Measurements from ENCODE around the gene XRCC5.

DNA sequence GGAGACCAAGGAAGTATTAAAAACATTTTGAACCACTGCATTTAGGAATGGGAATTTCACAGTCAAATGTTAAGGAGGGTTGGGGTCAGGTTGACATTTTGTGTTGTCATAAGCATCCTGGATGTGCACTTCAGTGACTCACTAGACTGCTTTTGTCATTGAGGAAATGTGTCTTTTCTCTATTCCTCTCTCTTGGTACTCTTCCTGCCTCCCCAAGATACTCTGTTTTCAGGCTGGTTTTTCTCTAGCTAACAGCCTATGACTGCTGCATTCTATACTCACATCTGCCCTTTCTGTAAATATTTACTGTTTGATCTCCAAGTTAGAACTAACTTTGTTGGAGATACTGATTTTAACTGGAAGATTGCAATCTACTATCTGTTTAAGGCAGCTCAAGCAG, 23.4 kb downstream of the XRCC5 start:
- TF ChIP-seq EZH2 (IDR thresholded peaks at IDR 0.05): no peak
- no peak for TF ChIP-seq POLR2AphosphoS5 (IDR thresholded peaks at IDR 0.05; ENCODE audit: borderline replicate concordance, low read depth, low read length)
